Esophagus squamous epithelium (tissue), 4 donors: Measurements from ENCODE around the gene KIZ.

Experiments used
- CTCF ChIP-seq, 6 experiments: fragments of 450-650 bp in 4 of 6; fragments of 200-600 bp in 2 of 6; sonication (generic) in 2 of 6; IDR thresholded peaks; one replicate each; pipeline ENCODE4 v1.5.1; 2016 to 2019; ENCODE audit warnings: antibody characterized with exemption in 6 of 6, mild to moderate bottlenecking in 4 of 6, moderate library complexity in 4 of 6
- POLR2A ChIP-seq, 4 donors: fragments of 450-650 bp; IDR thresholded peaks; one replicate each; pipeline ENCODE4 v1.6.1; 2017; ENCODE audit warnings: antibody characterized with exemption in 4 of 4, mild to moderate bottlenecking in 4 of 4, moderate library complexity in 3 of 4

GRCh38 chr20:21149344-21149743 lies 23.5 kb downstream of the KIZ start:
- no peak for TF ChIP-seq CTCF (IDR thresholded peaks at IDR 0.05)
- no peak for TF ChIP-seq POLR2A (IDR thresholded peaks at IDR 0.05)
